Liver (tissue), 9 donors: ENCODE data around the gene FGFRL1. TPM values are rescaled to one million over a fixed set of nuclear protein-coding genes. Genes with fewer than 3 reads are reported as not detected.

ENCODE experiments used
- DNase-seq: peaks from one replicate; pipeline ENCODE4 v3.0.0-alpha.2; 2017; ENCODE audit warnings: low spot score
- H3K27ac ChIP-seq, 2 donors: one replicate each; pipeline ENCODE4 v1.7.0; 2013; ENCODE audit warnings: inconsistent platforms in 2 of 2, low read length in 2 of 2, control low read depth in 1 of 2, low read depth in 1 of 2, mild to moderate bottlenecking in 1 of 2
- H3K27me3 ChIP-seq, 4 donors: one replicate each; pipeline versions ENCODE4 v1.6.1 to v1.7.0; 2013; ENCODE audit warnings: low read length in 3 of 4, inconsistent platforms in 1 of 4, mild to moderate bottlenecking in 1 of 4, moderate library complexity in 1 of 4; ENCODE audit not compliant: control insufficient read depth in 4 of 4, insufficient read depth in 4 of 4
- H3K36me3 ChIP-seq, 4 donors: one replicate each; pipeline versions ENCODE4 v1.6.1 to v1.7.0; 2013; ENCODE audit warnings: low read length in 3 of 4, mild to moderate bottlenecking in 3 of 4, low read depth in 1 of 4, moderate library complexity in 1 of 4; ENCODE audit not compliant: control insufficient read depth in 4 of 4, insufficient read depth in 3 of 4
- H3K4me1 ChIP-seq, 4 donors: one replicate each; pipeline versions ENCODE4 v1.6.1 to v1.7.0; 2013; ENCODE audit warnings: low read length in 3 of 4, mild to moderate bottlenecking in 3 of 4, moderate library complexity in 1 of 4; ENCODE audit not compliant: control insufficient read depth in 4 of 4, insufficient read depth in 4 of 4
- H3K4me3 ChIP-seq, 3 donors: one replicate each; pipeline versions ENCODE4 v1.6.1 to v1.7.0; 2013; ENCODE audit warnings: low read length in 3 of 3, control low read depth in 1 of 3, low read depth in 1 of 3, mild to moderate bottlenecking in 1 of 3
- H3K9ac ChIP-seq, 2 donors: one replicate each; pipeline ENCODE4 v1.7.0; 2013; ENCODE audit warnings: low read length in 2 of 2, mild to moderate bottlenecking in 2 of 2, moderate library complexity in 2 of 2, control low read depth in 1 of 2, low read depth in 1 of 2
- H3K9me3 ChIP-seq, 4 donors: one replicate each; pipeline versions ENCODE4 v1.6.1 to v1.7.0; 2013; ENCODE audit warnings: low read length in 3 of 4; ENCODE audit not compliant: control insufficient read depth in 4 of 4
- ATF3 ChIP-seq: IDR thresholded peaks from 2 replicates; pipeline ENCODE4 v1.6.1; 2016; ENCODE audit warnings: antibody characterized with exemption
- CTCF ChIP-seq: fragments of 150-350 bp; IDR thresholded peaks from 2 replicates; pipeline ENCODE4 v1.5.1; 2017; ENCODE audit warnings: improper control_type of control experiment, low read depth, low read length; ENCODE audit not compliant: missing input control
- EGR1 ChIP-seq, 2 donors: IDR thresholded peaks; 2 replicates each; pipeline ENCODE4 v1.6.1; 2016 to 2018; ENCODE audit warnings: antibody characterized with exemption in 2 of 2, low read depth in 2 of 2
- FOXA1 ChIP-seq: IDR thresholded peaks from 2 replicates; pipeline ENCODE4 v1.6.1; 2016; ENCODE audit warnings: antibody characterized with exemption
- FOXA2 ChIP-seq: IDR thresholded peaks from 2 replicates; pipeline ENCODE4 v1.6.1; 2016; ENCODE audit warnings: antibody characterized with exemption
- GABPA ChIP-seq, 2 donors: IDR thresholded peaks in 1 of 2; conservative IDR thresholded peaks in 1 of 2; 2 replicates each; pipeline ENCODE4 v1.6.1; 2016; ENCODE audit warnings: antibody characterized with exemption in 2 of 2, mild to moderate bottlenecking in 1 of 2, moderate library complexity in 1 of 2
- HNF4A ChIP-seq, 2 donors: conservative IDR thresholded peaks; 2 replicates each; pipeline ENCODE4 v1.6.1; 2016; ENCODE audit warnings: antibody characterized with exemption in 2 of 2, mild to moderate bottlenecking in 2 of 2
- HNF4G ChIP-seq: IDR thresholded peaks from 2 replicates; pipeline ENCODE4 v1.6.1; 2016; ENCODE audit warnings: antibody characterized with exemption
- JUND ChIP-seq, 2 donors: IDR thresholded peaks; 2 replicates each; pipeline ENCODE4 v1.6.1; 2016; ENCODE audit warnings: antibody characterized with exemption in 2 of 2
- NR2F2 ChIP-seq: IDR thresholded peaks from 2 replicates; pipeline ENCODE4 v1.6.1; 2016; ENCODE audit warnings: antibody characterized with exemption
- RAD21 ChIP-seq, 2 donors: IDR thresholded peaks; 2 replicates each; pipeline ENCODE4 v1.6.1; 2016; ENCODE audit warnings: antibody characterized with exemption in 2 of 2, mild to moderate bottlenecking in 2 of 2
- REST ChIP-seq: IDR thresholded peaks from 2 replicates; pipeline ENCODE4 v1.6.1; 2016; ENCODE audit warnings: antibody characterized with exemption, mild to moderate bottlenecking
- RXRA ChIP-seq, 2 donors: IDR thresholded peaks; 2 replicates each; pipeline ENCODE4 v1.6.1; 2017 to 2018; ENCODE audit warnings: antibody characterized with exemption in 2 of 2, mild to moderate bottlenecking in 1 of 2
- SP1 ChIP-seq: IDR thresholded peaks from 2 replicates; pipeline ENCODE4 v1.6.1; 2018; ENCODE audit warnings: antibody characterized with exemption, mild to moderate bottlenecking
- TAF1 ChIP-seq: conservative IDR thresholded peaks from 2 replicates; pipeline ENCODE4 v1.6.1; 2016; ENCODE audit warnings: antibody characterized with exemption, mild to moderate bottlenecking
- YY1 ChIP-seq: IDR thresholded peaks from 2 replicates; pipeline ENCODE4 v1.6.1; 2016; ENCODE audit warnings: antibody characterized with exemption, mild to moderate bottlenecking
- ZBTB33 ChIP-seq: IDR thresholded peaks from 2 replicates; pipeline ENCODE4 v1.6.1; 2016; ENCODE audit warnings: antibody characterized with exemption
- WGBS: extraction: QIAGEN DNeasy Blood & Tissue Kit; methylation state at CpG from one replicate; pipeline ENCODE4 v1.1.7; 2013; 5-methylcytosine and 5-hydroxymethylcytosine counted together
- polyA plus RNA-seq, 2 donors: library from polyadenylated mRNA; stranded (reverse) in 1 of 2; unstranded in 1 of 2; fragments of 200-250 nt in 1 of 2; fragments of >200 nt in 1 of 2; fragmentation: Nextera tagmentation in 1 of 2; extraction: Ambion mirVana in 1 of 2; gene quantifications; one replicate each; pipeline versions ENCODE4 v1.2.1 to v1.2.3, GENCODE V29; 2013 to 2015
- total RNA-seq, 2 donors: library from RNA; depleted of rRNA; stranded (reverse); fragments of >200 nt; gene quantifications; one replicate each; pipeline ENCODE4 v1.2.3, GENCODE V29; 2014
- donor health status: healthy.
- donor health status: healthy.
- donor health status: healthy.
- donor health status: healthy.
- donor health status: healthy.

FGFRL1 gene
- total and polyA plus RNA-seq, 4 donors: 14.2 to 49.1 (median 22.4) TPM

- Histone ChIP-seq H3K9me3 (no peaks in the 10 kb centered on the region), H3K4me1 (peaks cover 4 to 36% (median 25%) of the 10 kb centered on the region in 4 donors), H3K9ac (no peak overlapping the region), H3K27me3 (no peaks in the 10 kb centered on the region), H3K27ac (no peak overlapping the region), H3K36me3 (no peaks in the 10 kb centered on the region), H3K4me3 (no peak overlapping the region)
- WGBS: 95% methylated on average over 17 of the region's 17 CpGs
- no peak for TF ChIP-seq FOXA1
- TF ChIP-seq SP1: no peak
- no peak for TF ChIP-seq NR2F2
- TF ChIP-seq ZBTB33: no peak
- no peak for TF ChIP-seq REST
- TF ChIP-seq CTCF: no peak
- no peak for TF ChIP-seq GABPA (IDR thresholded peaks at IDR 0.05 in 1 of 2, conservative IDR thresholded peaks at IDR 0.05 in 1 of 2)
- TF ChIP-seq RXRA (IDR thresholded peaks at IDR 0.05): no peak
- TF ChIP-seq RAD21 (IDR thresholded peaks at IDR 0.05): no peak
- TF ChIP-seq FOXA2: no peak
- no peak for TF ChIP-seq HNF4A (conservative IDR thresholded peaks at IDR 0.05)
- TF ChIP-seq HNF4G: no peak
- no peak for TF ChIP-seq JUND (IDR thresholded peaks at IDR 0.05)
- no peak for TF ChIP-seq EGR1 (IDR thresholded peaks at IDR 0.05; ENCODE audit: low read depth in 2 of 2)
- TF ChIP-seq TAF1: no peak
- TF ChIP-seq ATF3: no peak
- TF ChIP-seq YY1: no peak
- DNase-seq: no peak
These were observed 29.1 kb upstream of the FGFRL1 start for GRCh38 chr4:982291-982690.

GRCh38 chr4:982814-983213, 28.6 kb upstream of the FGFRL1 start:
- Histone ChIP-seq H3K4me3 (no peak overlapping the region), H3K27me3 (no peaks in the 10 kb centered on the region), H3K27ac (no peak overlapping the region), H3K9ac (no peak overlapping the region), H3K4me1 (peaks cover 9 to 41% (median 29%) of the 10 kb centered on the region in 4 donors), H3K36me3 (no peaks in the 10 kb centered on the region), H3K9me3 (no peaks in the 10 kb centered on the region)
- no peak for TF ChIP-seq HNF4G
- TF ChIP-seq NR2F2: no peak
- TF ChIP-seq CTCF: no peak
- TF ChIP-seq FOXA2: no peak
- no peak for TF ChIP-seq RXRA (IDR thresholded peaks at IDR 0.05)
- no peak for TF ChIP-seq EGR1 (IDR thresholded peaks at IDR 0.05; ENCODE audit: low read depth in 2 of 2)
- TF ChIP-seq RAD21 (IDR thresholded peaks at IDR 0.05): no peak
- TF ChIP-seq TAF1: no peak
- TF ChIP-seq REST: no peak
- no peak for TF ChIP-seq HNF4A (conservative IDR thresholded peaks at IDR 0.05)
- 96% methylated on average over 15 of the region's 15 CpGs for WGBS
- DNase-seq: no peak
